ENCODE results near the gene IGF2R.

The IGF2R gene

GRCh38 chr6:160156842-160157241 lies 188.0 kb downstream of the IGF2R start:
- no peak for DNase-seq

GRCh38 chr6:160160450-160160849 lies 191.6 kb downstream of the IGF2R start:
- DNase-seq, result no peak

Measured in NCI-H748 treated with DMSO at 0.1 percent for 48 hours (cell line).